AG10803 (cell line): ENCODE data around the gene U2SURP.

Experiments used
- DNase-seq: peaks from one replicate; pipeline ENCODE4 v3.0.0; 2010; ENCODE audit warnings: low read depth
- H3K4me3 ChIP-seq: 2 replicates; pipeline ENCODE4 v1.5.1; 2011; ENCODE audit warnings: mild to moderate bottlenecking, low read length, control low read depth
- CTCF ChIP-seq: conservative IDR thresholded peaks from 2 replicates; pipeline ENCODE4 v1.5.1; 2011; ENCODE audit warnings: mild to moderate bottlenecking, low read length, control low read depth, inconsistent platforms

Gene U2SURP

DNA sequence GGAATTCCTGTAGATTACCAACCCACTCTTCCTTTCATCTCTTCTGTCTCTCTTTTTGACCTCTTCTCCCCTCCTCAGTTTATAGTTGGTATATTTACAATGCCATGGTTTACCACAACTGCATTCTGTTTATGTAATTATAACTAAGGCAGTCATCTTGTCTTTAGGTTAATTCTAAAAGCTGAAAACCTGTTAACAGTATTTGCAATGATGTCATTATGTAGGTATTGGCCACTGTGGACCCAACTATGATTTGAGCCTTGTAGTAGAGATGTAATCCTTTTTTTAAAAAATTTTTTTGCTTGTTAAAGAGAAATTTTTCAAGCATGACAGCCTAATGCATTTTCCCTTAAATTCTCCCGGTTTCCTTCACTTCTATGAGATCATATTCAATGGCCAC lies 87.5 kb downstream of the U2SURP start:
- no peak overlapping the region for H3K4me3 ChIP-seq
- no peak for DNase-seq
- no peak for TF ChIP-seq CTCF

GRCh38 chr3:143089965-143090364 lies 88.6 kb downstream of the U2SURP start:
- H3K4me3 ChIP-seq, result no peak overlapping the region
- no peak for TF ChIP-seq CTCF
- no peak for DNase-seq

- TF ChIP-seq CTCF, result no peak
- no peak for DNase-seq
- no peak overlapping the region for H3K4me3 ChIP-seq
Measured at GRCh38 chr3:143090486-143090885, 89.1 kb downstream of the U2SURP start.

DNA sequence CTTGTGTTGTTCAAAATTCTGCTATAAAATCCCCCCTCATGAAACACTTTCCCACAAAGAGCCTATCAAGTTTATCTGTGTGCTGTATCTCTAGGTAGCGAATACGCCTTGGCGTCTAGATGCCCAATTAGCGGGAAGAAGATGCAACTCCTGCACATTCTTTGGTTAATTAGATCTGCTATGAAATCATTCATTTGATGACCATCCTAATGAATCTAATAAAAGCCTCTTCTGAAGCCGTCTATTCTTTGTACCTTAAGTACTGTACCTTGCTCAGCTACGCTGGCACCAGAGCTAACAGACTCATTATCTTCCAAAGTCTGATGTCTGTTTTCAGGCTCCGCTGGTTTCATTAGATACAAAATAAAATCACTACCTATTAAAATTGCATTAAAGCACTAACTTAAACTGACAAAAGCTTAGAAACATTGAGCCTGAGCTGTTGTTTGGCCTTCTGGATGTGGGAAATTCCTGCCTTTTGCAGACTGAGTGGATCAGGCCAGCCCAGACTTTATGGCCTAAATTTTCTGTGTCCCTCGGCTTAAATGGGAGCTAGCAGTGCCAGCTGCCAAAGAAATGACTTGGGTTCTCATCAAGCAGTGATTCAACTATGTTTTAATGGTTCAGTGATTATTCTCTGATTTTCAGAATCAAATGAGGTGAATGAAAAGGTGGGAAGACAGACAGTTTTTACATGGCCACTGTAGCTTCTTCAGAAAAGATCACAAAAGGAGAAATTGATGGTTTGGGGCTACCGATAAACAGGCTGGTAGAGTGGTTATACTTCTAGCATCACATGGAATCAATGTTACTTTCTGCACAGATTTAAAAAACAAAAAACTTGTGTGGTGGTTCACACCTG lies 89.8 kb downstream of the U2SURP start:
- DNase-seq, result no peak
- H3K4me3 ChIP-seq, result no peak overlapping the region
- TF ChIP-seq CTCF, result no peak

GRCh38 chr3:143092191-143092590 lies 90.8 kb downstream of the U2SURP start:
- DNase-seq, result no peak
- TF ChIP-seq CTCF, result no peak
- no peak overlapping the region for H3K4me3 ChIP-seq

- no peak overlapping the region for H3K4me3 ChIP-seq
- no peak for TF ChIP-seq CTCF
- no peak for DNase-seq
Measured at GRCh38 chr3:143095813-143096212, 94.4 kb downstream of the U2SURP start.

DNA sequence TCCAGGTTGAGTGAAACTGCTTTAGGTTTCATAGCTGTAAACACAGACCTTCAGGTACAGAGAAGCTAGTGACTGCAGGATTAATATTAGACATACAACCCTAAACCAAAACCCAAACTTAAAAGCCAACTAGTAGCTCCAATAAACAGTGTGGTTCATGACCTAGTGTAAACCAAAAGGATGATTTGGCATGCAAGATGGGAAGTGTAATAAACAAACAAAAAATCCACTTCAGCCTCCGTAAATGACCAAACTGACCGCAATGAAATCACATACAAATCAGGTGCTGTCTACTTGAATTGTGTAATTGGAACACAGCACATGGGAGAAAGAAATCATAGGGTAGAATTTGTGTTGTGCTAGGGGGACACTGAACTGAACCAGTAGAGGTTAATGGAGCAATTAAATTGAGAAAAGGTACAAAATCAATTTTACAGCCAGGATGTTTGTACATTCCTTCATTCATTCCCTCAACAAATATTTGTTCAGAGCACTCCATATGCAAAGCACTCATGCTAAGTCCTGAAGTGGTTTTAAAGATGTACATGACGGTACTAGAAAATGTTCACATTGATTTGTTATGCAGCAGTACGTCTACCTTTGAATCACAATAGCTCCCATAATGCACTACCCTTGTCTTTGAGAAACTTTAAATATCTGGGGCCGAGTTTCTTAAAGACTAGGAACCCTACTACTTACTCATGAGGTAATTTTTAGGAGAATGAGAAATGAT lies 96.8 kb downstream of the U2SURP start:
- DNase-seq, result no peak
- no peak for TF ChIP-seq CTCF
- no peak overlapping the region for H3K4me3 ChIP-seq
